Loucy (cell line): ENCODE measurements around the gene DUSP22.

Source experiments
- EZH2phosphoT487 ChIP-seq: fragments of 200-600 bp; IDR thresholded peaks from 2 replicates; pipeline ENCODE4 v1.6.1; 2018; ENCODE audit warnings: antibody characterized with exemption, mild to moderate bottlenecking, moderate library complexity, borderline replicate concordance
- TF ChIP-seq, protein P1 (sequence below): fragments of 200-600 bp; sonication (generic); conservative IDR thresholded peaks from 2 replicates; pipeline ENCODE4 v1.5.1; 2014; ENCODE audit warnings: mild to moderate bottlenecking, antibody characterized with exemption, low read length

DNA sequence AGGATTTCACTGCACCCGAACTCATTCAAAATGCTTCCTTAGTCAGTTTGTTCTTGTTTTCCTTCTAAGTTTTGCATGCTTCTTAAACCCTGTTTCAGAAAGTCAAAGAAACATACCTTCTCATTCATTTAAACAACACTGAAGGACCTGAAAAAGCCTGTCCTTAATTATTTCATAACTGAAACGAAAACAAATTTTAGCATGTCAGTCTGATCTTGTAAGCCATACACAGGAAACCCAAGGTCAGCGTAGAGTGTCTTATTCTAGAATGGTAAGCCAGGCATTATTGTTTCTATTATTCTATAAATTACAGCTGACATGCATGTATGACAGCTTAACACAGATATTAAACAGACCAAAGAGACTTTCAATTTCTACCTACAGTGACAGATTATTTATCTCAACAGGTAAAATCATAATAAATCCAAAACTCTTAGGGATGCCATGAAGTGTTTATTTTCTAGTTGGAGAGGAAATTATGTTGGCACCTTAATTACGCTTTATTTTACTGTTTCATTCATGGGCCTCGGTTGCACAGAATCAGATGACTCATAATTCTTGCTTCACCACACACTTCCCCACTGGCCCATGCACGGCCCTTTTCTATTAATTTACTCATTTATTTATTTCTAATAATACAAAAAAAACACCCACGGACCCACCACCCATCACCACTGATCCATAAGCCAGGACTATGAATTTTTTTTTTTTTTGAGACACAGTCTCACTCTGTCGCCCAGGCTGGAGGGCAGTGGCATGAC is 39.3 kb upstream of the DUSP22 start:
- TF ChIP-seq, protein P1, sequence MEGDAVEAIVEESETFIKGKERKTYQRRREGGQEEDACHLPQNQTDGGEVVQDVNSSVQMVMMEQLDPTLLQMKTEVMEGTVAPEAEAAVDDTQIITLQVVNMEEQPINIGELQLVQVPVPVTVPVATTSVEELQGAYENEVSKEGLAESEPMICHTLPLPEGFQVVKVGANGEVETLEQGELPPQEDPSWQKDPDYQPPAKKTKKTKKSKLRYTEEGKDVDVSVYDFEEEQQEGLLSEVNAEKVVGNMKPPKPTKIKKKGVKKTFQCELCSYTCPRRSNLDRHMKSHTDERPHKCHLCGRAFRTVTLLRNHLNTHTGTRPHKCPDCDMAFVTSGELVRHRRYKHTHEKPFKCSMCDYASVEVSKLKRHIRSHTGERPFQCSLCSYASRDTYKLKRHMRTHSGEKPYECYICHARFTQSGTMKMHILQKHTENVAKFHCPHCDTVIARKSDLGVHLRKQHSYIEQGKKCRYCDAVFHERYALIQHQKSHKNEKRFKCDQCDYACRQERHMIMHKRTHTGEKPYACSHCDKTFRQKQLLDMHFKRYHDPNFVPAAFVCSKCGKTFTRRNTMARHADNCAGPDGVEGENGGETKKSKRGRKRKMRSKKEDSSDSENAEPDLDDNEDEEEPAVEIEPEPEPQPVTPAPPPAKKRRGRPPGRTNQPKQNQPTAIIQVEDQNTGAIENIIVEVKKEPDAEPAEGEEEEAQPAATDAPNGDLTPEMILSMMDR: no peak
- TF ChIP-seq EZH2phosphoT487: no peak
